OCI-LY7 (cell line): ENCODE results near the gene SNCB. TPM values are rescaled to one million over a fixed set of nuclear protein-coding genes. Genes with fewer than 3 reads are reported as not detected.
A peak's percentile ranks its signal among the peaks of the same experiment; 100 is the strongest.

Experiments
- BruUV-seq: library from RNA; stranded (reverse); fragments of 400-500 nt; replicated peaks from 2 replicates; lab custom pipeline; 2021; lab: Mats Ljungman, UMichigan
- CTCF ChIA-PET: fragments of 300-600 bp; sonication (Branson Sonifier 250); formaldehyde crosslinking; loops from one replicate; lab custom pipeline; 2022; ENCODE audit warnings: antibody characterized with exemption; ENCODE audit not compliant: unreplicated experiment; lab: Charles Lee
- POLR2A ChIA-PET: fragments of 300-600 bp; sonication (Branson Sonifier 250); formaldehyde crosslinking; loops from one replicate; lab custom pipeline; 2022; ENCODE audit warnings: antibody characterized with exemption; lab: Charles Lee
- DNase-seq: peaks from one replicate; pipeline ENCODE4 v3.0.0-alpha.2; 2015; ENCODE audit warnings: low spot score
- H2AFZ ChIP-seq: fragments of 200-600 bp; sonication (generic), shearing (Covaris generic); 2 replicates; pipeline ENCODE4 v1.6.1; 2014; ENCODE audit warnings: mild to moderate bottlenecking, antibody characterized with exemption, low read length, moderate library complexity
- H3K27ac ChIP-seq: fragments of 200-600 bp; sonication (generic); 2 replicates; pipeline ENCODE4 v1.5.1; 2014; ENCODE audit warnings: mixed run types, low read depth, mild to moderate bottlenecking, moderate library complexity, low read length, inconsistent platforms; ENCODE audit not compliant: poor library complexity, severe bottlenecking
- H3K36me3 ChIP-seq: fragments of 200-600 bp; sonication (generic); 2 replicates; pipeline ENCODE4 v1.6.1; 2014; ENCODE audit warnings: mild to moderate bottlenecking, antibody characterized with exemption, low read length, moderate library complexity, mixed read lengths; ENCODE audit not compliant: insufficient read depth
- H3K4me1 ChIP-seq: fragments of 200-600 bp; sonication (generic); 2 replicates; pipeline ENCODE4 v1.5.1; 2014; ENCODE audit warnings: mild to moderate bottlenecking, low read length; ENCODE audit not compliant: insufficient read depth, poor library complexity, severe bottlenecking
- H3K4me2 ChIP-seq: fragments of 200-600 bp; sonication (generic); 2 replicates; pipeline ENCODE4 v1.6.1; 2014; ENCODE audit warnings: mild to moderate bottlenecking, low read length
- H3K4me3 ChIP-seq: fragments of 200-600 bp; sonication (generic); 2 replicates; pipeline ENCODE4 v1.5.1; 2014; ENCODE audit warnings: mild to moderate bottlenecking, low read depth, low read length; ENCODE audit not compliant: poor library complexity, severe bottlenecking
- H3K79me2 ChIP-seq: fragments of 200-600 bp; sonication (generic); 2 replicates; pipeline ENCODE4 v1.6.1; 2016; ENCODE audit warnings: low read depth, mild to moderate bottlenecking, low read length, moderate library complexity, mixed read lengths; ENCODE audit not compliant: insufficient read depth
- H3K9me2 ChIP-seq: fragments of 200-600 bp; sonication (generic); 2 replicates; pipeline ENCODE4 v1.6.1; 2016; ENCODE audit warnings: mild to moderate bottlenecking, low read length, mixed read lengths; ENCODE audit not compliant: insufficient read depth
- H3K9me3 ChIP-seq: fragments of 200-600 bp; sonication (generic); 2 replicates; pipeline ENCODE4 v1.6.1; 2014; ENCODE audit warnings: mild to moderate bottlenecking, mixed run types, low read length, mixed read lengths
- H4K20me1 ChIP-seq: fragments of 200-600 bp; sonication (generic); 2 replicates; pipeline ENCODE4 v1.6.1; 2014; ENCODE audit warnings: mild to moderate bottlenecking, antibody characterized with exemption, low read length, moderate library complexity, mixed read lengths; ENCODE audit not compliant: insufficient read depth
- CTCF ChIP-seq: fragments of 200-600 bp; sonication (generic); conservative IDR thresholded peaks from 2 replicates; pipeline ENCODE4 v1.5.1; 2014; ENCODE audit warnings: mild to moderate bottlenecking, antibody characterized with exemption, low read length, moderate library complexity, mixed read lengths
- EZH2phosphoT487 ChIP-seq: fragments of 200-600 bp; sonication (generic); IDR thresholded peaks from 2 replicates; pipeline ENCODE4 v1.6.1; 2018; ENCODE audit warnings: low read depth, borderline replicate concordance, mild to moderate bottlenecking, mixed run types, antibody characterized with exemption, low read length, moderate library complexity, mixed read lengths
- intact Hi-C: fragments of 100-400 bp; cut with micrococcal nuclease; formaldehyde crosslinking; loops from one replicate; pipeline ENCODE4 v1.10.0; 2022; ENCODE audit not compliant: unreplicated experiment
- total RNA-seq, 2 experiments: library from RNA; depleted of rRNA in 1 of 2; stranded (reverse); fragments of >200 nt in 1 of 2; shearing (Covaris generic) in 1 of 2; gene quantifications; 2 replicates each; pipeline ENCODE4 v1.2.3, GENCODE V29; 2014 to 2022

The SNCB gene
- total RNA-seq, 2 experiments from 2014 or later = 0.50 to 3.5 TPM

DNA sequence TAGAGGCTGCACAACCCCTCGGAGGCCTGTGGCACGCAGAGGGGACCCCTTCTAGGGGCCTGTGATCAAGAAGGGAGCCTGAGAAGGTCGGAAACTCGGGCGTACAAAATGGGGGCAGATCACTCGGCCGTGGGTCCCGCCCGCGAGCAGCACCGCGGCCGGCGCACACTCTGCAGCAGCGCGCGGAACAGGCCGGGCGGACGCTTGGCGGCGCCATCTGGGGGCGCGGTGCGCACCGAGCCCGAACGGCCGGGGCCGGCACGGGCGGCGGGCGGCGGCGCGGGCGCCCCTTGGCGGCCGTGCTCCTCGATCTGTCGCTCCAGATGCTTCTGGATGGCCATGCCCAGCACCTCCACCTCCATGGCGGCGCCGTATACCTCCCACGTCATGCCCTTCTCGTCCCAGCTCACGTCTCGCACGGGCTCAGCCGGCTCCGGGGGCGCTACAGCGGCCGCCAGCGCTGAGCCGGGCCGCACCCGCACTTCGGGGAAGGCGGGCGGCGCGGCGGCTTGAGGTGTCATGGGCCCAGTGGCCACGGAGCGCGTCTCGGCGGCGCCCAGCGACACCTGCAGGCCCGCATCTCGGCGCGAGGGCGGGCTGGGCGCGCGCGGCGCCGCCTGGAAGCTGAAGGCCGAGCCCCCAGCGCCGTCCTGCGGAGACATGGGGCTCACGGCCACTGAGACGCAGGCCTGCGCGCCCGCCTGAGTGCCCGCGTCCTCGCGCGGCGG, 33.5 kb downstream of the SNCB start:
- H3K27ac ChIP-seq = no peak overlapping the region
- peak; percentile 13 for DNase-seq
- ChIA-PET CTCF (no interaction called here), POLR2A (no interaction called here)
- no peaks in the 10 kb centered on the region; the same call in 1 of the 2 replicates for H4K20me1 ChIP-seq
- 0 out of 2 replicates have a peak, but pooled peaks cover 4% of the 10 kb centered on the region for H3K36me3 ChIP-seq
- intact Hi-C loops = no loop called here
- H3K9me2 ChIP-seq = no peaks in the 10 kb centered on the region
- H3K9me3 ChIP-seq = no peaks in the 10 kb centered on the region
- no peak overlapping the region for H3K4me3 ChIP-seq
- no TSS peak for BruUV-seq
- no peak overlapping the region for H2AFZ ChIP-seq
- no peaks in the 10 kb centered on the region for H3K79me2 ChIP-seq
- H3K4me1 ChIP-seq = no peaks in the 10 kb centered on the region
- H3K4me2 ChIP-seq = no peak overlapping the region
- no peak for TF ChIP-seq EZH2phosphoT487
- TF ChIP-seq CTCF = no peak

- H3K4me1 ChIP-seq = no peaks in the 10 kb centered on the region
- H3K27ac ChIP-seq = no peak overlapping the region
- H3K9me2 ChIP-seq = no peaks in the 10 kb centered on the region
- H3K9me3 ChIP-seq = no peaks in the 10 kb centered on the region
- H4K20me1 ChIP-seq = no peaks in the 10 kb centered on the region; the same call in 1 of the 2 replicates
- DNase-seq = no peak
- CTCF ChIA-PET = no interaction called here
- no peak overlapping the region for H2AFZ ChIP-seq
- intact Hi-C loops = no loop called here
- POLR2A ChIA-PET = no interaction called here
- no TSS peak for BruUV-seq
- H3K36me3 ChIP-seq = 0 out of 2 replicates have a peak, but pooled peaks cover 4% of the 10 kb centered on the region
- no peak overlapping the region for H3K4me2 ChIP-seq
- H3K79me2 ChIP-seq = no peaks in the 10 kb centered on the region
- no peak for TF ChIP-seq EZH2phosphoT487
- TF ChIP-seq CTCF = no peak
- no peak overlapping the region for H3K4me3 ChIP-seq
These were observed 34.2 kb downstream of the SNCB start for GRCh38 chr5:176596069-176596644.
